ENCODE data around the gene OR4D10. TPM values are rescaled to one million over a fixed set of nuclear protein-coding genes. Genes with fewer than 3 reads are reported as not detected.

The OR4D10 gene
- total RNA-seq, 1 donor from 2014 or later, result not detected

- DNase-seq, result no peak
Observed at GRCh38 chr11:59528711-59529110, 55.6 kb downstream of the OR4D10 start.

Other genes starting within 250 kb of the OR4D10 start
- not detected for gene OR5AN1, start 114.4 kb upstream of the OR4D10 start, total RNA-seq
- not detected for gene OR5A2, start 46.9 kb upstream of the OR4D10 start, total RNA-seq
- gene OR5A1, start 36.8 kb upstream of the OR4D10 start, total RNA-seq, result not detected
- gene OR4D6, start 16.4 kb upstream of the OR4D10 start, total RNA-seq, result not detected
- gene OR4D11, start 30.3 kb downstream of the OR4D10 start, total RNA-seq, result not detected
- gene OR4D9, start 38.2 kb downstream of the OR4D10 start, total RNA-seq, result not detected
- gene OSBP, start 142.5 kb downstream of the OR4D10 start, total RNA-seq, result 78.6 TPM
- 10.9 TPM for gene PATL1, start 195.7 kb downstream of the OR4D10 start, total RNA-seq
- not detected for gene OR10V1, start 240.5 kb downstream of the OR4D10 start, total RNA-seq